NCI-H1417 (cell line): ENCODE measurements around the gene KCNMB2.

Experiments used
- DNase-seq, 3 experiments: peaks; one replicate each; lab custom pipeline; 2025; lab: John Stamatoyannopoulos, UW

The KCNMB2 gene

GRCh38 chr3:178808748-178809147 lies 272.5 kb downstream of the KCNMB2 start:
- peak in 1 of 3 experiments; percentile 68 for DNase-seq

DNA sequence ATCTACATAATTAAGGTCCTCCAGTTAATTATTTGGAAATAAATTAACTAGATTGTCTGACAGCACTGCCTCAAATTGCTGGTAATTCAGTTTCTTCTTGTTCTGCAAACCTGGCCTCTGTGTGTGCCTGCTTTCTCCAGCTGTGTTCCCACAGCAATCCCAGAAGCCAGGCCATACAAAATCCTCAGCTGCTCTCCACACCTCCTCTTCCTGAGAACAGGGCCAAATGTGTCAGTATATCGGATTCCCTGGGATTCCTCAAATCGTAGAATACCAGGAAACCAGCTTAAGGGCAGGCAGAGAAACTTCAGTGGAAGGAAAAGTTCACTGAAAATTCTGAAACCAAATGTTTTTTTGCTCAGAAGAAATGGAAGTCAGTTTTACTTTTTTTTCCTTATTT lies 273.9 kb downstream of the KCNMB2 start:
- DNase-seq, result peak in 2 of 3 experiments; percentile 8 to 68

DNA sequence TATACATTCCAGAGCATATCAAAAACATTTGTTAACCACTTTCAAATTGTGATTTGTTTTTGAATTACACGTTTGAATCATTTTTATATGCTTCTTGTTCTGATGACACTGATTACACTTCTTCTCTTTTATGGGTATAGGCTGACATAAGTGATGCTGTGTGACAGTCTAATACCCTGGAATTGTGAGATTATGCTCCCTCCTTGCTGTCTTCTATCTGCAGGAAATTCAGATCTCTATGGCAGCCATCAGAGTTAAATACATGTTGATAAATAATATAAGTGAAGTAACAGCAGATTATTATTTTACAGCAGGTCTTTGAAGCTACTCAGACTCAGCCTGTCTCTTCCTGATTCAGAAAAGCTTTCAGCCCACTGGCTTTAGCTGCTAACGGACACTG lies 286.5 kb downstream of the KCNMB2 start:
- DNase-seq, result no peak

GRCh38 chr3:178823150-178823549 lies 286.9 kb downstream of the KCNMB2 start:
- peak in 1 of 3 experiments; percentile 37 for DNase-seq

- DNase-seq, result peak in 1 of 3 experiments; percentile 37
These were observed 287.5 kb downstream of the KCNMB2 start for GRCh38 chr3:178823591-178824246.

- DNase-seq, result peak in 1 of 3 experiments; percentile 36
These were observed 290.3 kb downstream of the KCNMB2 start for GRCh38 chr3:178826435-178827123.

DNA sequence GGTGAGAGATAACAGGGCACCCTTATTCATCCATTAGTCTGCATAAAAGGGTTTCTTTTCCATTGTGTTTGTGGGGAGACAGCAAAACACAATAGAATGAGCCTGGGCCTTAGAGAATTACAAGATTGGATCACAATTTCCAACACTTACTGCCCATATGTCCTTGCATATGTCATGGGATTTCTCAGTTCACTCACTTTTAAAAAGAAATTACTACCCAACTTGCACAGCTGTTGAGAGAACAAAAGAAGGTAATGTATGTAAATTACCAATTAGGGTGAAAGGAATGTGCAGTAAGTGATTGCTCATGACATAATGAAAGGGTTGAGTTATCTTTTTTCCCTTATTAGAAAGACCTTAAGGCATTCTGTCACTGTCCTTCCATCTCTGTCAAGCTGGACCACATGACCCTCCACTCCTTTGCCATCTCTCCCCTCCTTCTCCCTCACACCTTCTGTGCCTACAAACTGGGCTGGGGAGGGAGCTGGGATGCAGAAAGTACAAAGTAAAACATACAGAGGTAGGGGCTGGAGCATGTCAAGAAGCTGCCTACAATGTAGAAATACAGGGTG lies 291.1 kb downstream of the KCNMB2 start:
- DNase-seq, result peak in 1 of 3 experiments; percentile 47

DNA sequence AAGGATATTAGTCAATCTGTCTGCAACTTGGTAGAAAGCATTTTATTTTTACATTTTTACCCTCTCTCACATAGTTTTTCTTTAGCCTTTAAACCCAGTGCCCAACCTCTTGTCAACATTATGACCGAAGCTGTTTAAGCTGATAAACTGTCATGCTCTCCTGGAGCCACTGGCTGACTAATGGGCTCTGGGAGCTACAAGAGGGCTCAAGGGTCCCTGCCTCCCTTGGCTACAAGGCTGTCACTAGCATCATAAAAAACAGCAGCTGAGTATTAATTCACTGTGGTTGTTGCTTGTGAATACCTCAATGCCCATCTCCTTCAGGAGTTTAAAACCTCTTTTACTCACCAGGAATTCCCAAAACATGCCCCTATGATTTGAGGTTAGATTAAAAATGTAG lies 297.5 kb downstream of the KCNMB2 start:
- peak in 2 of 3 experiments; percentile 7 to 79 for DNase-seq

- DNase-seq, result no peak
These were observed 298.8 kb downstream of the KCNMB2 start for GRCh38 chr3:178835033-178835432.

DNA sequence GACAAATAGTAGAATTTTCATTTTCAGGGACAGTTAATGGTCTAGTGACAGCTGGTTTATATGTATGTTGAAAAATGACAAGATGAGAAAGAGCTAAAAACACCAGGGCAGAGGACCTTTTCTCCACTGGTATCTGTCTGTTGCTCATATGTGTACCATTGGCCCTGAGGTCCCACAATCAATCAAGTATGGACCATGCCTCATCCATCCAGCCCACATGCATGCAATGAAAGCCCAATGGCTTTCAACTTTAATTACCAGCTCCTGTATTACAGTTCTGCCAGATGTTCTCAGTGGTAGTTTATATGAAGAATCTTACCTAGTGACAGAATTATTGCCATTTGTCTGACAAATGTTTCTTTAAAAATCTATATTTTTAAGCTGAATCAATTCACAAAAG lies 301.3 kb downstream of the KCNMB2 start:
- DNase-seq, result no peak

- DNase-seq, result no peak
These were observed 304.4 kb downstream of the KCNMB2 start for GRCh38 chr3:178840586-178840985.

DNA sequence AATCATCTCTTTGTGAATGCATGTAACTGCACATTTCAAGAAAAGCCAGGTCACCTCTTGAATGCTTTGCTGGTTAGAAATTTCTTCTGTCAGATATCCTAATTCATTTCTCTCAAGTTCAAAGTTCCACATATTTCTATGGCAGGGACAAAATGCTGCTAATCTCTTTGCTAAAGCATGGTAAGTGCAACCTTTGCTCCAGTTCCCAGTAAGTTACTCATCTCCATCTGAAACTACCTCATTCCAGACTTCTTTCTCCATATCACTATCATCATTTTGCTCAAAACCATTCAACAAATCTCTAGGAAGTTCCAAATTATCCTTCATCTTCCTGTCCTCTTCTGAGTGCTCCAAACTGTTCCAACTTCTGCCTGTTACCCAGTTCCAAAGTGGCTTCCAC lies 304.8 kb downstream of the KCNMB2 start:
- no peak for DNase-seq

GRCh38 chr3:178844916-178845315 lies 308.7 kb downstream of the KCNMB2 start:
- DNase-seq, result no peak

DNA sequence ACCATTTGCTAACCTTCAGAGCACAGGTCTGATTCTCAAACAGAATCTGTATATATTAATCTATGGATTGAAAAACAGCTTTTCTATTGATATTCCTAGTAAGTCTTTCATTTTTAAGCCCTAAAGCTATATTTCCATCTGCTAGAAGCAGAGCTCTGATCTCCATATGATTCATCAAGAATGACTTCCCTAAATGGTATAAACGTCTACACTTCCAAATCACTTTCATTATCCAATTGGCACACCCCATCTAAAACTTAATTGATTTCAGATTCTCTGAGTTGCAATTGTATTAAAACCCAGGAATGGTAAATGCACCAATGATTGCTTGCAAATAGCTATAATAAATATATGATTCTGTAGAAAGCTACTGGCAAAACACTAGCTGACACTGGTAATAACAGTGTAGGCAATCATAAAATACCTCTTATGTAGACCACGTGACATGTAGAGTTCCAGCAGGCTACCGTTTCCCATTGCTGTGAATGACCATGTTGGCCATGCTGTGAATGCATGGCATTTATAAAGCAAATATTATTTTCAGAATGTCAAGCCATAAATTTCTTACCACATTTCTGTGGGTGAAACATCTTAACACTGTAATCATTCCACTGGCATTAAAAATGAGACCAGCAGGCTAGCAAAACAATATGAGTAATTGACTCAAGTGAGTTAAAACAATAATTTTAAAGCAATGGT lies 309.3 kb downstream of the KCNMB2 start:
- DNase-seq, result peak in 2 of 3 experiments; percentile 69 to 95

GRCh38 chr3:178847190-178847589 lies 311.0 kb downstream of the KCNMB2 start:
- DNase-seq, result no peak

GRCh38 chr3:178849199-178849910 lies 313.1 kb downstream of the KCNMB2 start:
- DNase-seq, result peak in 2 of 3 experiments; percentile 41 to 65

DNA sequence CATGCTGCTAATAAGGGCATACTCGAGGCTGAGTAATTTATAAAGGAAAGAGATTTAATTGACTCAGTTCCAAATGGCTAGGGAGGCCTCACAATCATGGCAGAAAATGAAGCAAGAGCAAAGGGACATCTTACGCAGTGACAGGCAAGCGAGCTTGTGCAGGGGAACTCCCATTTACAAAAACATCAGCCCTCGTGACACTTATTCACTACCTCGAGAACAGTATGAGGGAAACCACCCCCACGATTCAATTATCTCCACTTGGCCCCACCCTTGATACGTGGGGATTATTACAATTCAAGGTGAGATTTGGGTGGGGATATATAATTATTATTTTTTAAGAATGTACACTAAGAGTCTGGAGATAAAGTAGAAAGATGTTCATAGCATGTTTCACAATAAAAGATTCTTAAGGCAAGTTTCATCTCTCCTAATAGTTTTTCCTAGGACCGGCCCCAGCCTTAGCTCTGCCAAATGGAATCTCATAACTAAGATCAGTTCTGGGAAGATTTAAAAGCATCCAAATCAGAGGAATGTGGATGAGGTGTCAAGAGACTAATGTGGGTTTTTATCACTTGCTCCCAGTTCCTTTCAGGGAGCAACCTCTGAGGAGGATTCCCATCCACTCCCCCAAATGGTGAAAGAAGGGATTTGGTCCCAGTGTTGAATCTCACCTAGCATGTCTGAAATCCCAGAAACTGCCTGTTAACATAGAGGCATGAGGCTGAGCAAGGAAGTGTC lies 314.4 kb downstream of the KCNMB2 start:
- DNase-seq, result no peak

DNA sequence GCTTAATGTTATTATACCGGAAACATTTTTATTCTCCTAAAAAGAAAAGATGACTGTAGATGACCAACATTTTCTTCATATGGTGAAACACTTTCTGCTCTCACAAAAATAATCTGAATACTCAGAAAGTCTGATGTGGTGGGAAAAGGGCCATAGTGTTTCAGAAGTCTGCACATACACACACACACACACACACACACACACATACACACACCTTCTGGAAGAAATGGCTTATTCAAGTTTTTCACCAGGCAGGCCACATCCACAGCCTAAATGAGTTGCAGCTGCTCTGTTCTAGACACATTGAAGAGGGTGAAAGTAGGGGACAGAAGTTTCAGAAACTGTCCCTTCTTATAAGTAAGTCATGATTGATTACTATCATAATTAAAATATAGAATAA lies 315.3 kb downstream of the KCNMB2 start:
- DNase-seq, result no peak

DNA sequence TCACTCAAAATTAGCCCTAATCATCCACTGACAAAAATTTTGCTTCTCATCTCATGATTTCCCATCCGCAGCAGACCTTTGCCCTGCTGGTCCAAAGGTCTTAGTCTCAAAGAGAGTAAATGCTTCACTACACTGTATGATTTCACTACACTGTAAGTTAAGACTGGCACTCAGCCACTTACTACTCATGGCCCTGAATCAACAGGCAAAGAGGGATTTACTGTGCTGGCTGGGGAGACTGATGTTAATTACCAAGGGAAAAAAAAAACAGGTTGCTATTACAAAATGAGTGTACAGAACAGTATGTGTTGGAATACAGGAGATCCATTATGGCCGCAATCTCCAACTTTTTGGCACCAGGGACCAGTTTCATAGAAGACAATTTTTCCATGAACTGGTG lies 320.6 kb downstream of the KCNMB2 start:
- no peak for DNase-seq

GRCh38 chr3:178859386-178859785 lies 323.1 kb downstream of the KCNMB2 start:
- no peak for DNase-seq

DNA sequence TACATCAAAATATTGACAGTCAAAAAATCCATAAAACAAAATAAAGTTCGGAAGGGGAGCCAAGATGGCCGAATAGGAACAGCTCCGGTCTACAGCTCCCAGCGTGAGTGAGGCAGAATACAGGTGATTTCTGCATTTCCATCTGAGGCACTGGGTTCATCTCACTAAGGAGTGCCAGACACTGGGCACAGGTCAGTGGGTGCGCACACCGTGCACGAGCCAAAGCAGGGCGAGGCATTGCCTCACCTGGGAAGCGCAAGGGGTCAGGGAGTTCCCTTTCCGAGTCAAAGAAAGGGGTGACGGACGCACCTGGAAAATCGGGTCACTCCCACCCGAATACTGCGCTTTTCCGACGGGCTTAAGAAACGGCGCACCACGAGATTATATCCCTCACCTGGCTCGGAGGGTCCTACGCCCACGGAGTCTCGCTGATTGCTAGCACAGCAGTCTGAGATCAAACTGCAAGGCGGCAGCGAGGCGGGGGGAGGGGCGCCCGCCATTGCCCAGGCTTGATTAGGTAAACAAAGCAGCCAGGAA lies 323.7 kb downstream of the KCNMB2 start:
- DNase-seq, result peak in 2 of 3 experiments; percentile 40 to 61
